GM06990 (cell line): ENCODE data around the gene BUB1B.

Experiments used
- DNase-seq: peaks from one replicate; pipeline ENCODE4 v3.0.0-alpha.2; 2011; ENCODE audit not compliant: insufficient read length; ENCODE audit errors: extremely low read depth
- H3K27me3 ChIP-seq: replicated peaks from 2 replicates; pipeline ENCODE4 v1.6.0; 2011; ENCODE audit warnings: low read length; ENCODE audit not compliant: control insufficient read depth, insufficient read depth
- H3K36me3 ChIP-seq: 2 replicates; pipeline ENCODE4 v1.5.1; 2011; ENCODE audit warnings: low read length; ENCODE audit not compliant: control insufficient read depth, insufficient read depth
- H3K4me3 ChIP-seq: replicated peaks from 2 replicates; pipeline ENCODE4 v1.5.1; 2011; ENCODE audit warnings: low read depth, mild to moderate bottlenecking, control low read depth, low read length
- CTCF ChIP-seq: IDR thresholded peaks from 2 replicates; pipeline ENCODE4 v1.5.1; 2011; ENCODE audit warnings: low read length, control low read depth, mild to moderate bottlenecking, inconsistent platforms; ENCODE audit not compliant: insufficient read depth, poor library complexity, severe bottlenecking

The BUB1B gene

GRCh38 chr15:40252141-40252437, 91.2 kb downstream of the BUB1B start:
- TF ChIP-seq CTCF: no peak
- DNase-seq: no peak
- H3K4me3 ChIP-seq: peak overlapping the region; percentile 60; the same call in 1 of the 2 replicates
- no peaks in the 10 kb centered on the region for H3K27me3 ChIP-seq
- H3K36me3 ChIP-seq: no peaks in the 10 kb centered on the region; the same call in 1 of the 2 replicates

- Histone ChIP-seq H3K4me3 (peak overlapping the region; percentile 60), H3K27me3 (no peaks in the 10 kb centered on the region), H3K36me3 (no peaks in the 10 kb centered on the region; the same call in 1 of the 2 replicates)
- DNase-seq: peak; percentile 53
- TF ChIP-seq CTCF: no peak
These were observed 91.7 kb downstream of the BUB1B start for GRCh38 chr15:40252438-40253166.

GRCh38 chr15:40253167-40253790, 92.4 kb downstream of the BUB1B start:
- no peak for TF ChIP-seq CTCF
- no peaks in the 10 kb centered on the region for H3K27me3 ChIP-seq

GRCh38 chr15:40254452-40254851, 93.6 kb downstream of the BUB1B start:
- Histone ChIP-seq H3K4me3 (no peak overlapping the region), H3K36me3 (no peaks in the 10 kb centered on the region; the same call in 1 of the 2 replicates), H3K27me3 (no peaks in the 10 kb centered on the region)
- no peak for TF ChIP-seq CTCF
- DNase-seq: no peak

More at GRCh38 chr15:40253167-40253790, 92.4 kb downstream of the BUB1B start:
- Histone ChIP-seq H3K36me3 (no peaks in the 10 kb centered on the region; the same call in 1 of the 2 replicates), H3K4me3 (peak overlapping the region; percentile 60)
- no peak for DNase-seq

- Histone ChIP-seq H3K4me3 (no peak overlapping the region), H3K36me3 (no peaks in the 10 kb centered on the region; the same call in 1 of the 2 replicates), H3K27me3 (no peaks in the 10 kb centered on the region)
- no peak for TF ChIP-seq CTCF
- no peak for DNase-seq
These were observed 94.2 kb downstream of the BUB1B start for GRCh38 chr15:40255033-40255432.
